Measurements from ENCODE around the gene DNAL1. TPM values are rescaled to one million over a fixed set of nuclear protein-coding genes. Genes with fewer than 3 reads are reported as not detected.
A peak's percentile ranks its signal among the peaks of the same experiment; 100 is the strongest.

Gene DNAL1
- total RNA-seq, 6 donors from 2014 or later, result 4.2 to 29.8 (median 11.5) TPM

DNA sequence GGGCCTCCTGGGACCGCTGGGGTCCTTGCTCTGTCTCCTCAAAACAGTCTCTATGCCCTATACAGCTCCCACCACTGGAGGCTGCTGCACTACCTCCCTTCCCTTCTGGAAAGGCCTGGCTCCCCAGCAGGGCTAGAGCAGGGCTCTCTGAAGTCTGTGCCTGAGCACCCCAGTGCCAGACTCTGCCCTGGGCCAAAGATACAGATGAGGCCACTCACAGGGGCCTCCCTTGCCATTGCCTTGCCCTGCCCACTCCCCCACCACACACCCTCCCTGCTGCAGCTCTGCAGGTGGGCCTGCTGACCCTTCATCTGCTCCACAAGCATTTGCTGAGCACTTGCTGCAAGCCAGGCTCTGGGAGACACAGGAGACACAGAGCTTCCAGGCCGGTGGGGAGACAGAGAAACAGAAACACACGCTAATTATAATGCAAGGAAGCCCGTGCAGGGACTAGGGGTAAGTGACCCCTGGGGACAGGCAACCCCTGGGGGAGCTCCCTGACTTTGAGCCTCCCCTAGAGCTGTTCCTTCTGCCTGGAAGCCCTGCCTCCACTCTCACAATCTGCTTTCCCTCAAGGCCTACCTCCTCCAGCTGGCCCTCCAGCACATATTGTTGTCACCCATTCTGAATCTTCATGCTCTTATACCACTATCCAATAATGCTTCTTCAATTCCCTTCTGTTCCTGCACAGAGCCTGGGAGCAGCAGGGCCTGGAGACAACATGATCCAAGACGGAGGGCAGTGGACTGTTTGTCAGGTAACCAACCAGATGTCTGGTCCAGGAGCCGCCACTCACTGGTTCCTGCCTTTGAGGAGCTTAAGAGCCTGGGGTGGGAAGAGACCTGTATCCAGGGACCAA, 102.0 kb downstream of the DNAL1 start:
- H3K9me3 ChIP-seq, result no peaks in the 10 kb centered on the region
- no peak overlapping the region for H3K4me3 ChIP-seq
- H3K27me3 ChIP-seq, result no peaks in the 10 kb centered on the region
- DNase-seq, result no peak
- 64 to 65% methylated on average over 5 to 6 of the region's 6 CpGs for WGBS, 2 donors
- H3K4me1 ChIP-seq, result peaks cover 90 to 100% (median 97%) of the 10 kb centered on the region in 4 donors
- TF ChIP-seq POLR2A (IDR thresholded peaks at IDR 0.05), result no peak
- TF ChIP-seq EP300 (IDR thresholded peaks at IDR 0.05), result no peak
- TF ChIP-seq POLR2AphosphoS5 (IDR thresholded peaks at IDR 0.05), result no peak
- TF ChIP-seq, protein P1, sequence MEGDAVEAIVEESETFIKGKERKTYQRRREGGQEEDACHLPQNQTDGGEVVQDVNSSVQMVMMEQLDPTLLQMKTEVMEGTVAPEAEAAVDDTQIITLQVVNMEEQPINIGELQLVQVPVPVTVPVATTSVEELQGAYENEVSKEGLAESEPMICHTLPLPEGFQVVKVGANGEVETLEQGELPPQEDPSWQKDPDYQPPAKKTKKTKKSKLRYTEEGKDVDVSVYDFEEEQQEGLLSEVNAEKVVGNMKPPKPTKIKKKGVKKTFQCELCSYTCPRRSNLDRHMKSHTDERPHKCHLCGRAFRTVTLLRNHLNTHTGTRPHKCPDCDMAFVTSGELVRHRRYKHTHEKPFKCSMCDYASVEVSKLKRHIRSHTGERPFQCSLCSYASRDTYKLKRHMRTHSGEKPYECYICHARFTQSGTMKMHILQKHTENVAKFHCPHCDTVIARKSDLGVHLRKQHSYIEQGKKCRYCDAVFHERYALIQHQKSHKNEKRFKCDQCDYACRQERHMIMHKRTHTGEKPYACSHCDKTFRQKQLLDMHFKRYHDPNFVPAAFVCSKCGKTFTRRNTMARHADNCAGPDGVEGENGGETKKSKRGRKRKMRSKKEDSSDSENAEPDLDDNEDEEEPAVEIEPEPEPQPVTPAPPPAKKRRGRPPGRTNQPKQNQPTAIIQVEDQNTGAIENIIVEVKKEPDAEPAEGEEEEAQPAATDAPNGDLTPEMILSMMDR (IDR thresholded peaks at IDR 0.05), result peak in 2 of 6 experiments; percentile 6 to 15
- H3K36me3 ChIP-seq, result no peaks in the 10 kb centered on the region
- no peak for ATAC-seq (ENCODE audit: low FRiP score in 2 of 2)
- peak overlapping the region; percentile 2 to 89 (median 62) for H3K27ac ChIP-seq

DNA sequence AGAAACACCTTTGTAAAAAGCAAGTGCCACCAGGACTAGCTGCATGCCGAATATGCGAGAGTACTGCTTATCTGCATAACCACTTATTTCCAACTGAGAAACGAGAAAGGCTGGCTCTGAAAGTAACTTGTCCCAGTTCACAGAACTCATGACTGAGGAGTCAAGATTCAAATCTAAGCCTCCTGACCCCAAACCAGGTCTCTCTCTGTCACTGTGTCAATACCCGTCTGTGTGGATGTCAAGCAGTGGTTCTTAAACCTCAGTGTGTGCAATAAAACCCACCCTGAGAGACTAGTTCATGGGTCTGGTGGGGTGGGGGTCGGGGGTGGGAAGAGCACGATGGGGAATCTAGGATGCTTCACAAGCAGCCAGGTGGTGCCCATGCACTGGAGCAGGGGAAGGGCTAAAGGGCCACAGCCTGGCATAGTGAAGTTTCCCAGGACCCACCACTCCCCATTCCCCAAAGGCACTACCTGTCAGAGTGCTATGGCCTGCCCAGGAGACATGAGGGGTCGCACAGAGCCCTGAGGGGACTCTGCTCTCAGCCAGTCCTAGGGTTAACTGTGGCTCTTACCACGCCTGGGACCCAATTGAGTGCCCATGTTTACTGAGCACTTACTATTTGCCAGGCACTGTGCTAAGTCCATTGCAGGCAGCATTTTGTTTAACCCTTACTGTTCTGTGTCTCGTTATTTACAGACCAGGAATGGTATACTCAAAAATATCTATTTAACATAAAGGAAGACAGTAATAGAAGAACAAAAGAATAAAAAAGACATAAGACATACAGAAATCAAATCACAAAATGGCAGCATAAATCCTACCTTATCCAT, 102.8 kb downstream of the DNAL1 start:
- Histone ChIP-seq H3K4me3 (no peak overlapping the region), H3K36me3 (no peaks in the 10 kb centered on the region), H3K9me3 (no peaks in the 10 kb centered on the region), H3K27me3 (no peaks in the 10 kb centered on the region), H3K4me1 (peaks cover 90 to 100% (median 97%) of the 10 kb centered on the region in 4 donors), H3K27ac (peak overlapping the region; percentile 2 to 89 (median 58))
- ATAC-seq (ENCODE audit: low FRiP score in 2 of 2), result no peak
- TF ChIP-seq EP300 (IDR thresholded peaks at IDR 0.05) (no peak), POLR2AphosphoS5 (IDR thresholded peaks at IDR 0.05) (no peak), POLR2A (IDR thresholded peaks at IDR 0.05) (no peak)
- TF ChIP-seq, protein P1 (IDR thresholded peaks at IDR 0.05), result no peak
- no peak for DNase-seq
- 71 to 76% methylated on average over 7 to 9 of the region's 9 CpGs for WGBS, 2 donors

DNA sequence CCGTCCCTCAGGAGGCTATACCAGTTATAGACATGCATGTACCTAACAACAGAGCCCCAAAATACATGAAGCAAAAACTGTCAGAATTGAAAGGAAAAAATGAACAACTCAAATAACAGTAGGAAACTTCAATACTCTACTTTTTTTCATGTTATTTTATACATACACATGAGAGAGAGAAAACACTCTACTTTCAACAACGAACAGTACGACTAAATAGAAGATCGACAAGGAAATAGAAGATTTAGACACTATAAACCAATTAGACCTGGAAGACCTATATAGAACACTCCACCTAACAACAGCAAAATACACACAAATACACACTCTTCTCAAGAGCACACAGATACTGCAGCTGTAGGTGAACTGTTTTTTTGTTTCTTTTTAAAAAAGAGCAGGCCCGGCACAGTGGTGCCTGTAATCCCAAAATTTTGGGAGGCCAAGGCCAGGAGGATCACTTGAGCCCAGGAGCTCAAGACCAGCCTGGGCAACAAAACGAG, 104.1 kb downstream of the DNAL1 start:
- ATAC-seq (ENCODE audit: low FRiP score in 2 of 2) (no peak), DNase-seq (no peak)
- Histone ChIP-seq H3K27me3 (no peaks in the 10 kb centered on the region), H3K9me3 (no peaks in the 10 kb centered on the region), H3K27ac (peak overlapping the region in 1 of 4 donors; percentile 98), H3K36me3 (no peaks in the 10 kb centered on the region), H3K4me1 (peaks cover 90 to 100% (median 97%) of the 10 kb centered on the region in 4 donors), H3K4me3 (no peak overlapping the region)
- TF ChIP-seq, protein P1 (IDR thresholded peaks at IDR 0.05), result no peak
- TF ChIP-seq POLR2A (IDR thresholded peaks at IDR 0.05) (no peak), POLR2AphosphoS5 (IDR thresholded peaks at IDR 0.05) (no peak), EP300 (IDR thresholded peaks at IDR 0.05) (no peak)
- WGBS, 2 donors, result 63 to 65% methylated on average over 6 of the region's 6 CpGs

DNA sequence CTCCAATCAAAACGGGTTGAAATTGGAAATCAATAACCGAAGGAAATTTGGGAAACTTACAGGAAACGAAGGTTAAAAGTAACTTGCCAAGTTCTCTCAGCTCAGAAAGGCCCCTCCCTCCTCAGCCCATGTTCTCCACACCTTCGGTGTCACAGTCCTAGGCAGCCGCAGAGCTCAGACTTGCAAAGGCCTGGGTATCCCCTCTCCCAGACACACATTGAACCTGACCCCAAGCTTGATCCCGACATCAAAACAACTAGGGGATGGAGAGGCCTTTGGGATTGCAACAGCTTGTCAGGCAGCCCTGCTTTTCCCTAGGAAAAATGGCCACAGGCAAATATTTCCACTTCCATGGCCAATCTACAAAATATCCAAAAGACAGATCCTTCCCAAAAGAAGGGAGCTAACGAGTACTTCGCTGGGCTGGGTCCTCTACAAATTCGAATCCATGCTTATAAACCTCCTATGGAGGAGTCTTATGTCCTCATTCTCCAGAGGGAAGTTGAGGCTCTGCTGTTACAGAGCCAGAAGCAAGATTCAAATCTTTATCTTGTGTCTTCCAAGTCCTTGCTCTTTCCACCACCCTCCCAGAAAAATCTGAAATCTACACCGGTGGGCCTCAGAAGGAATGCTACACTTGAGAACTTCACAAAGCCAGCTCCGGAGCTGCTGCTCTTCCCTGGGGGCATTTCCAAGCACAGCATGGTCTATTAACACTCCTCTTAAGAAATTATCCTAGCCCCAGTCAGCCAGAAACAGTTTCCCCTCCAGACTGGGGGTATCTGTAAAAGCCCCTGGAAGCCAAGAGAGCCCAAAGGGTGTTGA, 105.1 kb downstream of the DNAL1 start:
- H3K4me3 ChIP-seq, result no peak overlapping the region
- 47 to 48% methylated on average over 11 of the region's 11 CpGs for whole genome bisulfite sequencing, 2 donors
- ATAC-seq (ENCODE audit: low FRiP score in 2 of 2), result no peak
- no peaks in the 10 kb centered on the region for H3K27me3 ChIP-seq
- no peak for TF ChIP-seq EP300 (IDR thresholded peaks at IDR 0.05)
- TF ChIP-seq POLR2A (IDR thresholded peaks at IDR 0.05), result no peak
- no peak for TF ChIP-seq POLR2AphosphoS5 (IDR thresholded peaks at IDR 0.05)
- TF ChIP-seq, protein P1 (IDR thresholded peaks at IDR 0.05), result no peak
- peak overlapping the region; percentile 84 to 98 (median 96) for H3K27ac ChIP-seq
- H3K9me3 ChIP-seq, result no peaks in the 10 kb centered on the region
- H3K4me1 ChIP-seq, result peaks cover 90 to 100% (median 97%) of the 10 kb centered on the region in 4 donors
- H3K36me3 ChIP-seq, result no peaks in the 10 kb centered on the region
- DNase-seq, result no peak
